Calu3 (cell line): Measurements from ENCODE around the gene PIR. TPM values are rescaled to one million over a fixed set of nuclear protein-coding genes. Genes with fewer than 3 reads are reported as not detected.

ENCODE experiments used
- BruUV-seq: library from RNA; stranded (reverse); fragments of 400-500 nt; replicated peaks from 2 replicates; lab custom pipeline; 2021; lab: Mats Ljungman, UMichigan
- CTCF ChIA-PET: fragments of 300-600 bp; sonication (Branson Sonifier 250); formaldehyde crosslinking; loops from one replicate; lab custom pipeline; 2022; ENCODE audit warnings: antibody characterized with exemption; lab: Charles Lee
- DNase-seq: peaks from one replicate; pipeline ENCODE4 v3.0.0; 2022
- H3K27ac Mint-ChIP-seq: one replicate; pipeline ENCODE4 v1.8.0; 2022; ENCODE audit warnings: mixed read lengths; ENCODE audit not compliant: unreplicated experiment
- H3K27me3 Mint-ChIP-seq: one replicate; pipeline ENCODE4 v1.8.0; 2022; ENCODE audit warnings: mixed read lengths; ENCODE audit not compliant: unreplicated experiment
- H3K36me3 Mint-ChIP-seq: one replicate; pipeline ENCODE4 v1.8.0; 2022; ENCODE audit warnings: mild to moderate bottlenecking, moderate library complexity, mixed read lengths; ENCODE audit not compliant: insufficient read depth, unreplicated experiment
- H3K4me1 Mint-ChIP-seq: one replicate; pipeline ENCODE4 v1.8.0; 2022; ENCODE audit warnings: mild to moderate bottlenecking, low read depth, mixed read lengths; ENCODE audit not compliant: unreplicated experiment
- H3K4me3 Mint-ChIP-seq: one replicate; pipeline ENCODE4 v1.8.0; 2022; ENCODE audit warnings: mild to moderate bottlenecking, low read depth, moderate library complexity, mixed read lengths; ENCODE audit not compliant: unreplicated experiment
- H3K9me3 Mint-ChIP-seq: one replicate; pipeline ENCODE4 v1.8.0; 2022; ENCODE audit warnings: low read depth, mixed read lengths; ENCODE audit not compliant: unreplicated experiment
- intact Hi-C: fragments of 100-400 bp; cut with micrococcal nuclease; formaldehyde crosslinking; loops from one replicate; pipeline ENCODE4 v1.10.0; 2022; ENCODE audit not compliant: unreplicated experiment
- total RNA-seq: library from RNA; stranded (reverse); gene quantifications from 2 replicates; pipeline ENCODE4 v1.2.3, GENCODE V29; 2022
- TF ChIP-seq, protein P1 (sequence below): fragments of 200-600 bp; IDR thresholded peaks from one replicate; pipeline ENCODE4 v1.8.0; 2022; ENCODE audit warnings: antibody characterized with exemption; ENCODE audit not compliant: unreplicated experiment

The PIR gene
- total RNA-seq, 1 experiment from 2014 or later: 40.9 TPM

DNA sequence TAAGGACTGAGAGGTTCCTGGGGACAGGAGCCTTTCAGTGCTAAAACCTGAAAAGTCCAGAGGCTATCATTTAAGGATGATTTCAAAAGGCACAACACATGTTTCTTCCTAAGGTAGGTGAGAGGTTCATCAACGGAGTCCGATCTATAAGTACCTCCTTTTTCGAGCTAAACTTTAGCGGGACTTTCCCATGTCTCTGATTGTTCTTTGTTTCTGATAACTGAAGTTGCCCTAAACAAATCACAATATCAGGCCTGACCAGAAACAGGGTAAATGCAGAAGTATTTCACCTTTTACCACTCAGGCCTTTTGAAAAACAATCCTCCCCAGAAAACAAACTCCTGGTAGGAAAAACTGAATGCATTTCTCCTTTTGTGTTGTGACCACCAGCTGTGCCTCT, 17.6 kb downstream of the PIR start:
- BruUV-seq: TSS peak; percentile 94
- no peaks in the 10 kb centered on the region for H3K27me3 Mint-ChIP-seq
- peak overlapping the region; percentile 85 for H3K27ac Mint-ChIP-seq
- no peak for DNase-seq
- H3K4me3 Mint-ChIP-seq: peak overlapping the region; percentile 32
- peaks cover 27% of the 10 kb centered on the region for H3K4me1 Mint-ChIP-seq
- peaks cover 3% of the 10 kb centered on the region for H3K36me3 Mint-ChIP-seq
- no peaks in the 10 kb centered on the region for H3K9me3 Mint-ChIP-seq
- CTCF ChIA-PET: interaction anchor here (1.0 to 1.3 kb wide), 3 partner anchors 9 to 18 kb away, joined by 3 to 7 read pairs (median 3); partner anchors contain the start of gene PIR
- TF ChIP-seq, protein P1, sequence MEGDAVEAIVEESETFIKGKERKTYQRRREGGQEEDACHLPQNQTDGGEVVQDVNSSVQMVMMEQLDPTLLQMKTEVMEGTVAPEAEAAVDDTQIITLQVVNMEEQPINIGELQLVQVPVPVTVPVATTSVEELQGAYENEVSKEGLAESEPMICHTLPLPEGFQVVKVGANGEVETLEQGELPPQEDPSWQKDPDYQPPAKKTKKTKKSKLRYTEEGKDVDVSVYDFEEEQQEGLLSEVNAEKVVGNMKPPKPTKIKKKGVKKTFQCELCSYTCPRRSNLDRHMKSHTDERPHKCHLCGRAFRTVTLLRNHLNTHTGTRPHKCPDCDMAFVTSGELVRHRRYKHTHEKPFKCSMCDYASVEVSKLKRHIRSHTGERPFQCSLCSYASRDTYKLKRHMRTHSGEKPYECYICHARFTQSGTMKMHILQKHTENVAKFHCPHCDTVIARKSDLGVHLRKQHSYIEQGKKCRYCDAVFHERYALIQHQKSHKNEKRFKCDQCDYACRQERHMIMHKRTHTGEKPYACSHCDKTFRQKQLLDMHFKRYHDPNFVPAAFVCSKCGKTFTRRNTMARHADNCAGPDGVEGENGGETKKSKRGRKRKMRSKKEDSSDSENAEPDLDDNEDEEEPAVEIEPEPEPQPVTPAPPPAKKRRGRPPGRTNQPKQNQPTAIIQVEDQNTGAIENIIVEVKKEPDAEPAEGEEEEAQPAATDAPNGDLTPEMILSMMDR: no peak
- intact Hi-C loops: no loop called here

DNA sequence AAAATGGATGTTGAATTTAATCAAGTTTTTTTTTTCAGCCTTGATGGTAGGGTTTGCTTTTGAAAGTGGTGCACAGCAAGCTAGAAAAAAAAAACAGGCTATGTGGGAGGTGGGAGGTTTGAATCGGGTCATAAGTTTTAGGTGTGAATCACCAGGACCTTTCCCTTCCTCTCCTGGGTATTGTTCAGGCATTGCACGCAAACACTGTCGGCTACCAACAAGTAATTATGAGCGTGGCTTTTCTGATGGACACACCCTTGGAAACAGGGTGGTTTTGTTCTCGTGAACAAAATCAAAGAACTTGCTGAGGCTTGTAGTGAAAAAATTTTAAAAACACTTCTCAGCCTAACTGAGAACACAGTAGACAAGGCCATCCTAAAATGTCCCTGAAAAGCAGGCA, 18.1 kb downstream of the PIR start:
- BruUV-seq: no TSS peak
- Mint-ChIP-seq H3K4me3 (peak overlapping the region; percentile 32), H3K27ac (peak overlapping the region; percentile 85), H3K4me1 (peaks cover 27% of the 10 kb centered on the region), H3K27me3 (no peaks in the 10 kb centered on the region), H3K9me3 (no peaks in the 10 kb centered on the region), H3K36me3 (peaks cover 3% of the 10 kb centered on the region)
- intact Hi-C loops: no loop called here
- peak; percentile 54 for DNase-seq
- CTCF ChIA-PET: interaction anchor here (1.0 to 1.4 kb wide), 4 partner anchors 9 to 90 kb away, joined by 3 to 7 read pairs (median 4); partner anchors contain the start of gene PIR
- TF ChIP-seq, protein P1: no peak

DNA sequence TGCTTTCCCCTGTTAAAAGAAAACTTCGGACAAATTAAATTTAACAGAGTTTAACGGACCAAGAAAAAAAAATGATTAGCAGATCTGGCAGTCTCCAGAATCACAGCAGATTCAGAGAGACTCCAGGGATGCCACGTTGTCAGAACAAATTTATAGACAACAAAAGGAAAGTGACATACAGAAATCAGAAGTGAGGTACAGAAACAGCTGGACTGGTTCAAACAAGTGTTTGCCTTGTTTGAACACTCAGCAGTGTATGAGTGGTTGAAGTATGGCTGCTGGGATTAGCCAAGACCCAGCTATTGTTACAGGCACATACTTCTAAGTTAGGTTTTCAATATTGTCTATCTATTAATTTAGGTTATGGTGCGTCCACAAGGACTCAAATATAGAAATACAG, 19.1 kb downstream of the PIR start:
- BruUV-seq: no TSS peak
- Mint-ChIP-seq H3K4me1 (peaks cover 27% of the 10 kb centered on the region), H3K4me3 (no peak overlapping the region), H3K27ac (peak overlapping the region; percentile 85), H3K27me3 (no peaks in the 10 kb centered on the region), H3K36me3 (peaks cover 3% of the 10 kb centered on the region), H3K9me3 (no peaks in the 10 kb centered on the region)
- CTCF ChIA-PET: interaction anchor here (1.3 to 1.4 kb wide), 2 partner anchors 18 to 91 kb away, joined by 3 to 4 read pairs; no protein-coding TSS in a partner anchor
- DNase-seq: no peak
- TF ChIP-seq, protein P1: no peak
- intact Hi-C loops: no loop called here

DNA sequence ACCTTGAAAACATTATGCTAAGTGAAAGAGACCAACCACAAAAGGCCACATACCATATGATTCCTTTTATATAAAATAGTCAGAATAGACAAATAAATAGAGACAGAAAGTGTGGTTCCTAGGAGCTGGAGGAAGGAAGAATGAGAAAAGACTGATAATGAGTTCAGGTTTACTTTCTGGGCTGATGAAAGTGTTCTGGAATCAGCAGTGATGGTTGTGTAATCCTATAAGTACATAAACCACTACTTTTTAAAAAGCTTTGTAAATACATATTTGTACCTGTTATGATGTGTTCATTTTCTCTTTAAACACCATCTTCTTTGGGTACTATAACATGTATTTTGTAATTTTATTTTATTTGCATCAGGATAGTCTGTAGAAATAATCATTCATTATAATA, 20.6 kb downstream of the PIR start:
- H3K36me3 Mint-ChIP-seq: peaks cover 3% of the 10 kb centered on the region
- no peak for DNase-seq
- H3K4me1 Mint-ChIP-seq: peaks cover 27% of the 10 kb centered on the region
- no TSS peak for BruUV-seq
- intact Hi-C loops: loop anchor here (2.0 kb wide), 1 partner anchor 20 kb away; the partner anchor contains the start of gene PIR
- TF ChIP-seq, protein P1: no peak
- no peak overlapping the region for H3K27ac Mint-ChIP-seq
- CTCF ChIA-PET: interaction anchor here (1.5 kb wide), 1 partner anchor 93 kb away, joined by 8 read pairs; no protein-coding TSS in a partner anchor
- no peak overlapping the region for H3K4me3 Mint-ChIP-seq
- H3K9me3 Mint-ChIP-seq: no peaks in the 10 kb centered on the region
- H3K27me3 Mint-ChIP-seq: no peaks in the 10 kb centered on the region
